ENCODE data around the gene ST8SIA4.

DNA sequence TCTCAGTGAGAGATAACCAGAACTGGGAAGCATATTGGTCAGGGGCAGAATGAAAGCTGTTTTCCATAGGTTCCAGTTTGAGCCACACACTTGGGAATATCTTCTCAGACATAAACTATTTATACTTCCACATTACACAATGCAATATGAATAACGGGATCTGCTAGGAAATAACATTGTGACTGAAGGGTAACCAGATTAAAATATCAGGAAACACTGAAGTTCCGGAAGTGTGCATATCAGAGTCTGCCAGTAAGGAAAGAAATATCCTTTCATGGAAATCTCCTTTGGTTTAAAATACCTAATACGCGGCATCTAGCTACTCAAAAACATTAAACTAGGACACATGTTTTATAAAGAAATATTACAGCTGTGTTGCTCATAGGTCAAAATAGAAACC is 56.3 kb downstream of the ST8SIA4 start:
- TF ChIP-seq, protein P1, sequence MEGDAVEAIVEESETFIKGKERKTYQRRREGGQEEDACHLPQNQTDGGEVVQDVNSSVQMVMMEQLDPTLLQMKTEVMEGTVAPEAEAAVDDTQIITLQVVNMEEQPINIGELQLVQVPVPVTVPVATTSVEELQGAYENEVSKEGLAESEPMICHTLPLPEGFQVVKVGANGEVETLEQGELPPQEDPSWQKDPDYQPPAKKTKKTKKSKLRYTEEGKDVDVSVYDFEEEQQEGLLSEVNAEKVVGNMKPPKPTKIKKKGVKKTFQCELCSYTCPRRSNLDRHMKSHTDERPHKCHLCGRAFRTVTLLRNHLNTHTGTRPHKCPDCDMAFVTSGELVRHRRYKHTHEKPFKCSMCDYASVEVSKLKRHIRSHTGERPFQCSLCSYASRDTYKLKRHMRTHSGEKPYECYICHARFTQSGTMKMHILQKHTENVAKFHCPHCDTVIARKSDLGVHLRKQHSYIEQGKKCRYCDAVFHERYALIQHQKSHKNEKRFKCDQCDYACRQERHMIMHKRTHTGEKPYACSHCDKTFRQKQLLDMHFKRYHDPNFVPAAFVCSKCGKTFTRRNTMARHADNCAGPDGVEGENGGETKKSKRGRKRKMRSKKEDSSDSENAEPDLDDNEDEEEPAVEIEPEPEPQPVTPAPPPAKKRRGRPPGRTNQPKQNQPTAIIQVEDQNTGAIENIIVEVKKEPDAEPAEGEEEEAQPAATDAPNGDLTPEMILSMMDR (IDR thresholded peaks at IDR 0.05; ENCODE audit: low read length): no peak
- no peak for TF ChIP-seq EZH2 (IDR thresholded peaks at IDR 0.05; ENCODE audit: borderline replicate concordance, low read length)

Measured in OCI-LY1 (cell line).